HG02588 (cell line): ENCODE data around the gene STK36.

ENCODE experiments used
- ATAC-seq: cut with Tn5 transposase; IDR thresholded peaks from one replicate; pipeline ENCODE4 v1.9.1; 2021; ENCODE audit warnings: mild to moderate bottlenecking, moderate library complexity; ENCODE audit not compliant: unreplicated experiment

The STK36 gene

GRCh38 chr2:218671654-218672566 is at the start of gene STK36, which contains the start of gene RNF25:
STK36 (plus strand) TSS chr2:218672086; CDS start chr2:218672830, 744 bp downstream.
RNF25 (minus strand) TSS chr2:218672002; CDS start chr2:218671970, 32 bp downstream.
- peak; percentile 98 for ATAC-seq

GRCh38 chr2:218622606-218623365 is 49.1 kb upstream of the STK36 start:
- ATAC-seq: no peak

GRCh38 chr2:218623366-218623705 is 48.5 kb upstream of the STK36 start:
- ATAC-seq: no peak

GRCh38 chr2:218626369-218626768 is 45.5 kb upstream of the STK36 start:
- ATAC-seq: no peak

GRCh38 chr2:218627939-218628338 is 43.9 kb upstream of the STK36 start:
- no peak for ATAC-seq

- no peak for ATAC-seq
Observed at GRCh38 chr2:218631837-218632236, 40.0 kb upstream of the STK36 start.

- no peak for ATAC-seq
Observed at GRCh38 chr2:218635719-218636118, 36.2 kb upstream of the STK36 start.

- ATAC-seq: no peak
Observed at GRCh38 chr2:218638372-218638771, 33.5 kb upstream of the STK36 start.

- no peak for ATAC-seq
Observed at GRCh38 chr2:218642121-218642656, 29.7 kb upstream of the STK36 start.

GRCh38 chr2:218642786-218643185 is 29.1 kb upstream of the STK36 start:
- no peak for ATAC-seq

GRCh38 chr2:218643751-218644310 is 28.1 kb upstream of the STK36 start:
- ATAC-seq: no peak

GRCh38 chr2:218644721-218645120 is 27.2 kb upstream of the STK36 start:
- no peak for ATAC-seq

GRCh38 chr2:218645126-218645525 is 26.8 kb upstream of the STK36 start:
- peak; percentile 42 for ATAC-seq

GRCh38 chr2:218648088-218648786 is 23.6 kb upstream of the STK36 start:
- no peak for ATAC-seq

- ATAC-seq: no peak
Observed at GRCh38 chr2:218648787-218649100, 23.1 kb upstream of the STK36 start.

GRCh38 chr2:218655751-218656150 is 16.1 kb upstream of the STK36 start:
- no peak for ATAC-seq

GRCh38 chr2:218658671-218659257 is 13.1 kb upstream of the STK36 start:
- peak; percentile 31 for ATAC-seq

- peak; percentile 95 for ATAC-seq
Observed at GRCh38 chr2:218659258-218659987, 12.5 kb upstream of the STK36 start, which contains the start of the genes BCS1L and ZNF142. BCS1L (plus strand) TSS chr2:218659683; CDS start chr2:218660988, 1,305 bp downstream. ZNF142 (minus strand) TSS chr2:218659623; CDS start chr2:218656429, 3,194 bp downstream.

GRCh38 chr2:218659988-218660358 is 11.9 kb upstream of the STK36 start:
- ATAC-seq: no peak

GRCh38 chr2:218662377-218662776 is 9.5 kb upstream of the STK36 start:
- ATAC-seq: no peak
